Measurements from ENCODE around the gene MYPOP. TPM values are rescaled to one million over a fixed set of nuclear protein-coding genes. Genes with fewer than 3 reads are reported as not detected.
A peak's percentile ranks its signal among the peaks of the same experiment; 100 is the strongest.

Gene MYPOP
- total and polyA plus RNA-seq, 9 of the 15 experiments (the other 6 are each of a cell fraction or from before 2014, with no cell fraction given) = 0.32 to 7.6 (median 1.6) TPM

- TF ChIP-seq ZBTB5 (IDR thresholded peaks at IDR 0.05) (no peak), CBFA2T2 (conservative IDR thresholded peaks at IDR 0.05) (peak; percentile 28; the same call in 1 of the 2 replicates), STAT5A (IDR thresholded peaks at IDR 0.05; ENCODE audit: borderline replicate concordance, low read length) (no peak; the same call in 1 of the 2 replicates), HIVEP1 (CRISPR knock-in tag; IDR thresholded peaks at IDR 0.05) (no peak), TARDBP (IDR thresholded peaks at IDR 0.05) (no peak), ESRRB (CRISPR knock-in tag; IDR thresholded peaks at IDR 0.05; ENCODE audit: borderline replicate concordance) (no peak), CTCFL (IDR thresholded peaks at IDR 0.05; ENCODE audit: borderline replicate concordance, insufficient read depth, low read depth, low read length, poor library complexity, severe bottlenecking) (no peak), SMARCE1 (IDR thresholded peaks at IDR 0.05) (no peak), PML (IDR thresholded peaks at IDR 0.05; ENCODE audit: low read length) (peak; percentile 61; the same call in 1 of the 2 replicates), ATF4 (CRISPR knock-in tag; IDR thresholded peaks at IDR 0.05) (no peak), CHD4 (IDR thresholded peaks at IDR 0.05; ENCODE audit: insufficient read depth, insufficient replicate concordance, low read depth, low read length, poor library complexity, severe bottlenecking) (no peak), POLR2A (conservative IDR thresholded peaks at IDR 0.05) (peak; percentile 74), REST (IDR thresholded peaks at IDR 0.05; ENCODE audit: borderline replicate concordance) (peak; percentile 59), REST (CRISPR knock-in tag; IDR thresholded peaks at IDR 0.05; ENCODE audit: low read depth) (no peak)
These were observed 25.3 kb upstream of the MYPOP start (continued) for GRCh38 chr19:45927565-45928261.
